ENCODE data around the gene SPEN. TPM values are rescaled to one million over a fixed set of nuclear protein-coding genes. Genes with fewer than 3 reads are reported as not detected.

The SPEN gene
- total and polyA plus RNA-seq, 2 experiments from 2014 or later: 14.9 to 43.6 TPM

DNA sequence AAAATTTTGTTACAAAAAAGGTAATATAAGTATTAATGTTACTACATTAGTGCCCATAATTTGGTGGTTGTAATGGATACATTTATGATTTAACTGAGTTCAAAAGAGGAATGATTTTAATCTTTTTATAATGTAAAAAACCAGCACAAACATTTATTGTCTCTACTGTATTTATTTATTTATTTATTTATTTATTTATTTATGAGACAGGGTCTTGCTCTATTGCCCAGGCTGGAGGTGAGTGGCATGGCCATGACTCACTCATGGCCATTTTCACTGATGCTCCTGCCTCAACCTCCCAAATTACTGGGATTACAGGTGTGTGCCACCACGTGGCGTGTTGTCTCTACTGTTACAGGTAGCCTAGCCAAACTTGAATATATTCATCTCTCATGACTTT lies 21.9 kb downstream of the SPEN start:
- H3K4me1 ChIP-seq (ENCODE audit: insufficient read depth): no peaks in the 10 kb centered on the region
- Mint-ChIP-seq H3K36me3 (ENCODE audit: low read depth) (peaks cover 16% of the 10 kb centered on the region; the same call in 2 of the 3 replicates), H3K27ac (no peak overlapping the region), H3K4me3 (no peak overlapping the region), H3K27me3 (ENCODE audit: insufficient read depth, low read depth, poor library complexity) (peaks cover 2% of the 10 kb centered on the region), H3K4me1 (peaks cover 8% of the 10 kb centered on the region; the same call in 2 of the 3 replicates), H3K9me3 (no peaks in the 10 kb centered on the region)
- TF ChIP-seq EZH2phosphoT487 (IDR thresholded peaks at IDR 0.05; ENCODE audit: unreplicated experiment) (no peak), STAT1 (IDR thresholded peaks at IDR 0.05; ENCODE audit: unreplicated experiment) (no peak), JUNB (IDR thresholded peaks at IDR 0.05; ENCODE audit: unreplicated experiment) (no peak), CREB1 (CRISPR knock-in tag; IDR thresholded peaks at IDR 0.05; ENCODE audit: low read depth) (no peak), ZNF114 (CRISPR knock-in tag; IDR thresholded peaks at IDR 0.05) (no peak), ZNF462 (CRISPR knock-in tag; IDR thresholded peaks at IDR 0.05) (no peak)
- TF ChIP-seq, protein P1, sequence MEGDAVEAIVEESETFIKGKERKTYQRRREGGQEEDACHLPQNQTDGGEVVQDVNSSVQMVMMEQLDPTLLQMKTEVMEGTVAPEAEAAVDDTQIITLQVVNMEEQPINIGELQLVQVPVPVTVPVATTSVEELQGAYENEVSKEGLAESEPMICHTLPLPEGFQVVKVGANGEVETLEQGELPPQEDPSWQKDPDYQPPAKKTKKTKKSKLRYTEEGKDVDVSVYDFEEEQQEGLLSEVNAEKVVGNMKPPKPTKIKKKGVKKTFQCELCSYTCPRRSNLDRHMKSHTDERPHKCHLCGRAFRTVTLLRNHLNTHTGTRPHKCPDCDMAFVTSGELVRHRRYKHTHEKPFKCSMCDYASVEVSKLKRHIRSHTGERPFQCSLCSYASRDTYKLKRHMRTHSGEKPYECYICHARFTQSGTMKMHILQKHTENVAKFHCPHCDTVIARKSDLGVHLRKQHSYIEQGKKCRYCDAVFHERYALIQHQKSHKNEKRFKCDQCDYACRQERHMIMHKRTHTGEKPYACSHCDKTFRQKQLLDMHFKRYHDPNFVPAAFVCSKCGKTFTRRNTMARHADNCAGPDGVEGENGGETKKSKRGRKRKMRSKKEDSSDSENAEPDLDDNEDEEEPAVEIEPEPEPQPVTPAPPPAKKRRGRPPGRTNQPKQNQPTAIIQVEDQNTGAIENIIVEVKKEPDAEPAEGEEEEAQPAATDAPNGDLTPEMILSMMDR (conservative IDR thresholded peaks at IDR 0.05; ENCODE audit: low read depth in 2 of 2): no peak
- H2AFZ ChIP-seq: no peak overlapping the region
- no peak overlapping the region for H3K4me3 ChIP-seq
- H3K4me2 ChIP-seq: no peak overlapping the region
- H3K27me3 ChIP-seq (ENCODE audit: insufficient read depth): no peaks in the 10 kb centered on the region
- H4K20me1 ChIP-seq (replicated peaks; ENCODE audit: insufficient read depth): peaks cover 29% of the 10 kb centered on the region
- no peaks in the 10 kb centered on the region for H3K9me2 ChIP-seq (ENCODE audit: insufficient read depth)
- H3K36me3 ChIP-seq (ENCODE audit: insufficient read depth): no peaks in the 10 kb centered on the region
- no peaks in the 10 kb centered on the region for H3F3A ChIP-seq (replicated peaks; ENCODE audit: low read depth)
- peaks cover 98% of the 10 kb centered on the region for H3K79me2 ChIP-seq (replicated peaks; ENCODE audit: insufficient read depth)
- H3K27ac ChIP-seq (ENCODE audit: low read depth): no peak overlapping the region
- DNase-seq (ENCODE audit: low spot score) (no peak), ATAC-seq (no peak)

All from GM23338 (cell line).